Breast epithelium (tissue), 3 donors: ENCODE data around the gene AADACL4.

Experiments used
- CTCF ChIP-seq, 3 donors: fragments of 450-650 bp; IDR thresholded peaks; one replicate each; pipeline ENCODE4 v1.5.1; 2016 to 2017; ENCODE audit warnings: antibody characterized with exemption in 3 of 3, mild to moderate bottlenecking in 3 of 3, moderate library complexity in 3 of 3
- POLR2A ChIP-seq: fragments of 450-650 bp; IDR thresholded peaks from one replicate; pipeline ENCODE4 v1.6.1; 2016; ENCODE audit warnings: antibody characterized with exemption, mild to moderate bottlenecking, moderate library complexity
- POLR2AphosphoS5 ChIP-seq, 3 donors: sonication (generic); formaldehyde crosslinking; IDR thresholded peaks; one replicate each; pipeline ENCODE4 v1.6.1; 2017; ENCODE audit warnings: antibody characterized with exemption in 3 of 3

GRCh38 chr1:12662556-12662955 is 18.7 kb downstream of the AADACL4 start:
- TF ChIP-seq CTCF (IDR thresholded peaks at IDR 0.05): no peak
- no peak for TF ChIP-seq POLR2A
- no peak for TF ChIP-seq POLR2AphosphoS5 (IDR thresholded peaks at IDR 0.05)
